22Rv1 (cell line): Measurements from ENCODE around the gene RHAG.

Experiments
- CTCF ChIP-seq: fragments of 450-650 bp; IDR thresholded peaks from 2 replicates; pipeline ENCODE4 v1.5.1; 2017; ENCODE audit warnings: mild to moderate bottlenecking
- ZFX ChIP-seq: fragments of 450-650 bp; IDR thresholded peaks from 2 replicates; pipeline ENCODE4 v1.6.1; 2017; ENCODE audit warnings: antibody characterized with exemption, borderline replicate concordance

GRCh38 chr6:49653942-49654341, 17.3 kb upstream of the RHAG start:
- no peak for TF ChIP-seq CTCF
- no peak for TF ChIP-seq ZFX
